GM04504 (cell line): ENCODE data around the gene CCNI2.

Experiments used
- DNase-seq: peaks from one replicate; pipeline ENCODE4 v3.0.0-alpha.2; 2012; ENCODE audit warnings: low read depth

Gene CCNI2

GRCh38 chr5:132750471-132751230, 3.4 kb downstream of the CCNI2 start:
- DNase-seq, result no peak

GRCh38 chr5:132751444-132751843, 4.2 kb downstream of the CCNI2 start:
- DNase-seq, result peak; percentile 48

- DNase-seq, result no peak
Observed at GRCh38 chr5:132751971-132752580, 4.8 kb downstream of the CCNI2 start.

- DNase-seq, result no peak
Observed at GRCh38 chr5:132752581-132753125, 5.4 kb downstream of the CCNI2 start.

- DNase-seq, result no peak
Observed at GRCh38 chr5:132753135-132753987, 6.1 kb downstream of the CCNI2 start.

GRCh38 chr5:132754111-132754510, 6.9 kb downstream of the CCNI2 start:
- no peak for DNase-seq

GRCh38 chr5:132754947-132755346, 7.7 kb downstream of the CCNI2 start:
- DNase-seq, result no peak

- no peak for DNase-seq
Observed at GRCh38 chr5:132756542-132756941, 9.3 kb downstream of the CCNI2 start.

GRCh38 chr5:132758451-132758850, 11.2 kb downstream of the CCNI2 start:
- no peak for DNase-seq

- DNase-seq, result no peak
Observed at GRCh38 chr5:132759114-132760048, 12.2 kb downstream of the CCNI2 start.

GRCh38 chr5:132760049-132760420, 12.8 kb downstream of the CCNI2 start:
- no peak for DNase-seq

GRCh38 chr5:132760601-132761317, 13.5 kb downstream of the CCNI2 start:
- no peak for DNase-seq

GRCh38 chr5:132761321-132762240, 14.4 kb downstream of the CCNI2 start:
- no peak for DNase-seq

GRCh38 chr5:132762246-132763000, 15.2 kb downstream of the CCNI2 start:
- no peak for DNase-seq

GRCh38 chr5:132763181-132764036, 16.2 kb downstream of the CCNI2 start:
- DNase-seq, result no peak

- no peak for DNase-seq
Observed at GRCh38 chr5:132764051-132764450, 16.8 kb downstream of the CCNI2 start.

GRCh38 chr5:132764671-132765238, 17.5 kb downstream of the CCNI2 start:
- no peak for DNase-seq
